GM19463 (cell line): ENCODE results near the gene RPS23.
"Not testable (repeated sequence)": the region's sequence is repeated elsewhere in the genome, so short reads cannot be mapped to it uniquely, and the experiment has no call there.

Source experiments
- ATAC-seq: cut with Tn5 transposase; IDR thresholded peaks from one replicate; pipeline ENCODE4 v1.9.1; 2021; ENCODE audit warnings: mild to moderate bottlenecking, moderate library complexity; ENCODE audit not compliant: unreplicated experiment

The RPS23 gene

DNA sequence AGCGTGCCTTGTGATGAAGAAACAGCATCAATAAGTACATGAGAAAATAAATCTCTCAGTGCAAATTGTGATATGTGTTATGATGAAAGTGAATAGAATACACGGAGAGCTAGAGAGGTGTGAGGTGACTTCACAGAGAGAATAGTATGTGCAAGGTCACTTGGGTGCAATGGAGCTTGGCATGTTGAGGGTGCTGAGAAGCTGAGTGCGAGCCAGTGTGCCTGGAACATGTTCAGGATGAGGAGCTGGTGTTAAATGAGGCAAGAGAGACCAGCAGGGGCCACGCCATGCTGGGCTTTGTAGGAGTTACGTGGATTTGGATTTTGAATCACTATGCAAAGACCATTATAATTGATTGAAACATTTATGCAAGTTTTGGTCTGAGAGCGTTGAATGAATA, 12.8 kb upstream of the RPS23 start:
- ATAC-seq: no peak

DNA sequence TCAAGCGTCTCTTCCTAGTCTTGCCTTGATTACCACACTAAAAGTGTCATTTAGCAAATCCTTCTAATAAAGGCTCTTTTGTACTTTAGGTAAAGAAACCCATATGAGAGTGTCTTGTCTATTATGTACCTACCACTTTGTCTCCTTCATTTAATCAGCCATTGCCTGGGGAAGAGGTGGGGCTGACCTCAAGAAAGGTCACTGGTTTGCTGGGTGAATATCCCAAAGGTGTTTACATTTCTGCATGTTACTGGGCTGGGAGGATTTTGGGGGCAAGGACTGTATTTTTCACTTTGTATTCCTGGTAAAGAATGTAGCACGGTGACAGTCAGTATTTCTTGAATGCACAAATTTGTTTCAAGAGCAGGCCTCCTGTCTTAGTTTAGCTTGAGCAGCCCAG, 11.9 kb upstream of the RPS23 start:
- no peak for ATAC-seq

DNA sequence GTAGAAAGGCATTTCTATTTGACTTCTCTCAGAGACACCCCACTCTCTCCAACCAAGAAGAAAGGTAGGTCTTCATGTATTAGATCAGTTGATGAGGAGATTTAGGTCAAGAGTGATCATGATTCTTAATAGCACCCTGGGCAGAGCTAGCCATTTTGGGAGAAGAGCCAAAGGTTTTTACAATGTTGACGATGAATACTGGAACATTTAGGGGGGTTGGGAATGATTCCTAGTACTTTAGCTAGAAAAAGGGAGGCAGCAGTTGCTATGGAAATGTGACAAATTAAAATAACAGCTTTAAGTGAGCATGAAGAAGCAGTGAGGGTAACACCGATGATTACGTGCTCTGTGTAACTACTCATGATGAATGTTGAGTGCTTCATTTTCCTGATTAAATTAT, 9.5 kb upstream of the RPS23 start:
- ATAC-seq: no peak

DNA sequence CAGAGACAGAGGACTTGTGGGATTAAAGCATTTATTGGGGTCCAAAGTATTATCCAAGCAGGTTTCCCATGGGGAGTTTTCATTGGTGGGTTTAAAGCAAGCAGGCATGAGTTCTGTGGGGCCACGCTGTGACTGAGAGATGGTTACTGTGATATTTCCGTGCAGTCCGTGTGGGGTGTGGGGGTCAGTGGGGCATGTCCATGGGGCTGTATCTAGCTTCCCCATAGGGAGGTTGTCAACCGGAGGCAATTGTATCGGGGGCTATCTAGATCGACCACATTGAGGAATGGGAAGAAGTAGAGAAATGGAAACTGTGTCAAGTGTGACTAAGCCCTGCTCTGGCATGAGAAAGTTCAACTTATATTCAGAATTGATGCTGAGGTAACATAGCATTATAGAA, 7.1 kb upstream of the RPS23 start:
- no peak for ATAC-seq

DNA sequence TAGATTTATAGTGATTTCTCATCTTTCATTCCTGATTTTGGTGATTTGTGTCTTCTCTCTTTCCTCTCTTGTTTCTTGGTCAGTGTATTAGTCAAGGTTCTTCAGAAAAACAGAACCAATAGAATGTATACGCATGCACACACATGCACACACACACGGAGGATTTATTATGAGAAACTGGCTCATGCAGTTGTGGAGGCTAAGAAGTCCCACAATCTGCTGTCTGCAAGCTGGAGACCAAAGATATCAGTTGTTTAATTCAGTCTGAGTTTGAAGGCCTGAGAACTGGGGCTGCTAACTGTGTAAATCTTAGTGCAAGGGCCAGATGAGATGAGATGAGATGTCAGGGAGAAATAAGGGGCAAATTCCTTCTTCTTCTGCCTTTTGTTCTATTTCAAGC, 5.7 kb upstream of the RPS23 start:
- no peak for ATAC-seq

DNA sequence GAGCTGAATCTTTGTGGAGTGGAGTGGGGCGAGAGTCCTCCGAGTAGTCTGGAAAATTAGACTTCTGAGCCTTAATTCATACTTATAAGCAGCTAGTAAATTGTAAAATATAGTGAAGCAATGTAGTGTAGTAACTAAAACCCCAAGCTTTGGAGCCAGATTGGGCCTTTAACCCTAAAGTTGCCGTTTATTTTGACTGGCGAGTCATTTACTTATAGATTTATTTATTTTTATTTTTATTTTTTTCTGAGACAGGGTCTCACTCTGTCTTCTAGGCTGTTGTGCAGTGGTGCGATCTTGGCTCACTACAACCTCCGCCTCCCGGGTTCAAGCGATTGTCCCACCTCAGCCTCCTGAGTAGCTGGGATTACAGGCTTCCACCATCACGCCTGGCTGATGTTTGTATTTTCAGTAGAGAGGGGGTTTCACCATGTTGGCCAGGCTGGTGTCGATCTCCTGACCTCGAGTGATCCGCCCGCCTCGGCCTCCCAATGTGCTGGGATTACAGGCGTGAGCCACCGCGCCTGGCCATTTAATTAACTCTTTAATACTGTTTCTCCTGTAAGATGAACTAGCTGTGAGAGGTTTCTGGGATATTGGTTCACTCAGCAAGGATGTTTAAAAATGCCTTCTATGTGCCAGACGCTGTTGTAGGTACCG, 687 bp upstream of the RPS23 start:
- no peak for ATAC-seq

DNA sequence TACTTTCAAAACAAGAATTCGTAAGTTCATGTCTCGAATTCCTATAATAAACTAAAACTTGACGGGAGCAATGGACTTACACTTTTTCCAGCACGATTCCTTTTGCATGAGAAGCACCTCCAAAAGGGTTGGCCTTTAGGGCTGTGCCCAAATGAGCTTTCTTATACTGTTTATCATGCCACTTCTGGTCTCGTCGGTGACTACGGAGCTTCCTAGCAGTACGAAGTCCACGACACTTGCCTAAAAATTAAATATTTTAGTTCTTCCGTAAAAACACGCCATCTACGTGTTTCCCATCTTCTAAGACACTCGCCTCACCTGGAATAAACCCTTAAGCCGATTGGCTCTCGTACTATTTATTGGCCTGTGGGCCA, 554 bp downstream of the RPS23 start:
- ATAC-seq: no peak

DNA sequence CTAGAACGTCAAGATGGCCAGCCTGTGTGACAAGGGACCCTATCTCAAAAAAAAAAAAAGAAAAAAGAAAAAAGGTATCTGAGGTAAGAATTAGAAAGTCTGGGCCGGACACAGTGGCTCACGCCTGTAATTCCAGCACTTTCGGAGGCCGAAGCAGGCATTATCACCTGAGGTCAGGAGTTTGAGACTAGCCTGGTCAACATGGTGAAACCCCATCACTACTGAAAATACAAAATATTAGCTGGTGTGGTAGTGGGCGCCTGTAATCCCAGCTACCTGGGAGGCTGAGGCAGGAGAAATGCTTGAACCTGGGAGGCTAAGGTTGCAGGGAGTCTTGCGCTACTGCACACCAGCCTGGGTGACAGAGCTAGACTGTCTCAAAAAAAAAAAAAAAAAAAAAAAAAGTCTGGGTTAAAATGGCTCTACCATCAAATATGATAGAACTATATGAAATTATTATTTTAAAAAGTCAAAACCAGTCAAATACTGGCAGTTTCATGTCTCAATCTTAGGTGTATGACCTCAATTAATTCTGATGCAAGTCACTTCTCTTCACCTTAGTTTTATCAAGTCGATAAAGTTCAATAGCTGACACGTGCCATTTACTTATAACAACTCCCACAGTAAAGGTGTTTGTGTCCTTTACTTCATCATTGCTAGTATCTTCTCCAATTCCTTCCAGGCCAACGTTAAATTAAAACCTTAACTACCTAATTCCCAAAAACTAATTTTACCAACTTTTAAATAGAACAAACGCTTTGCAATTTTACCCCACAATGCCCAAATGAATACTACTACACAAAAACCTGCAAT, 1.1 kb downstream of the RPS23 start:
- no peak for ATAC-seq

DNA sequence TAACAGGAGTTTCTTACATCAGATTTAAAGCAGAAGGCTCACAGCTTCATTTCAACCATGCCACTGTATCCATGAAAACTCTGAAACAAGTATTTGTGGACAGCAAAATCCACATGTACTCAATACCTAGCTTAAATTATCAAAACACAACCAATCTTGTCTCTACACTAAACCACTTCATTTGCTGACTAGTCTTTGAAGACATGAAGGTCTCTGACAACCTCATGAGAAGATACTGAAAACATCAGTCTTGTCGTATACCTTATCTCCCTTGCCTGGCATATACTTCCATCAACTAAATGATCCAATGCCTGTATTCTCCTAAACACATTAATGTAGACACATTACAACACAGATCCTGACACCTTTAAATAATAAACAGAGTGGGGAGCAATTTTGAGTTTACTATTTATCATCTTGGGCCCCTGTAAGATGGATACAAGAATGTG, 2.9 kb downstream of the RPS23 start:
- ATAC-seq: no peak

DNA sequence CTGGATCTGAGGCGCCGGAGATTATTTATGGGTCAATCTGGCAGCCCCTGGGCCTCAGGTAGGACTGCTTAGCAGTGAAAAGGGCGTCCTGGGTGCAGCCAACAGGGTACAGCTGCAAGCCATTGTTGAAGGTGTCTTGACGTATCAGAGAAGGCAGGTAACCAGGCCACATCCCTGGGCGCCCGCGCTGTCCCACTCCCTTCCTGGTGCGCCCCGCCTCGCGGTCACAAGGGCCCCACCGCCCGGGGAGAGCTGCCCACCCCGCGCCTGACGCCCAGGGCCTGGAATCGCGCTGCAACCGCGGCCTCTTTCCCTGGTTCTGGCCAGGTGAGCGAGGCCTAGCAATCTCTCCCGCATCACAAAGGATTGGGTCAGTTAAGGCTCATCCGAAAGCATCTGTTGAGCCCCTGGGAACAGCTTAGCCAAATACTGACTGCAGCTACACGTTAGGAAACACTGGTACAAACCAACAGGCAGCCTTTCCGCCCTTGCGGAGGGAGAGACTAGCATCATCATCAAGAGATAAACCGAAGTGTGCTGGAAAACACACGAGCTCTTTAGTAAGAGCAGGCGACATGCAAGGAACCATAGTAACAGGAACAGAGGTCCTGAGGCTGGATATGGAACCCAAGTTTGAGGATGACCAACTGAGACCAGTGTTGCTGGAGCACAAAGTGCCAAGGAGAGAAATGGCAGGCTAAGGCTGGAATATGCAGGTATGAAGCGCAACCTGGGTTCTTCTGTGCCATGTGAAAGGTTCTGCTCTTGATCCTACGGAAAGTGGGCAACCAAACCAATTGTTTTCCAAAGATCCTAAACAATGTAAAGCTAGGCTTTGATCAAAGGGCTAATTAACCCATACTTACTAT, 3.6 kb downstream of the RPS23 start:
- no peak for ATAC-seq

DNA sequence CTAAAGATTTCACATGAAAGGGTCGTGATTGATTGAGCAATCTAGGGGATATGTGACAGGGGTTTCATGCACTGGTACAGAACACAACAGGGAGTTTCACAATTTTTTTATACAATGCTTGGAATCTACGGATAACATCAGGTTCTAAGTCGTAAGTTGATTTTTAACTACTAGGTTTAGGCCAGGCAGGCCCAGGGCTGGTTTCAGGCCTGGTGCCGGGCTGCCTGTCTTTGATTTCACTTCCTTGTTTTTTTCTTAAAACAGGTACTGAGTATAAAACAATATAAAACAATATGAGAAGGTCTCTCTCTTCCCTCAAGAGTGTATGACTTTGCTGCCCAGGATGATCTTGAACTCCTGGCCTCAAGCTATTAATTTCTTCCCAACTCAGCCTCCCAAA, 4.7 kb downstream of the RPS23 start:
- not testable (repeated sequence) for ATAC-seq

DNA sequence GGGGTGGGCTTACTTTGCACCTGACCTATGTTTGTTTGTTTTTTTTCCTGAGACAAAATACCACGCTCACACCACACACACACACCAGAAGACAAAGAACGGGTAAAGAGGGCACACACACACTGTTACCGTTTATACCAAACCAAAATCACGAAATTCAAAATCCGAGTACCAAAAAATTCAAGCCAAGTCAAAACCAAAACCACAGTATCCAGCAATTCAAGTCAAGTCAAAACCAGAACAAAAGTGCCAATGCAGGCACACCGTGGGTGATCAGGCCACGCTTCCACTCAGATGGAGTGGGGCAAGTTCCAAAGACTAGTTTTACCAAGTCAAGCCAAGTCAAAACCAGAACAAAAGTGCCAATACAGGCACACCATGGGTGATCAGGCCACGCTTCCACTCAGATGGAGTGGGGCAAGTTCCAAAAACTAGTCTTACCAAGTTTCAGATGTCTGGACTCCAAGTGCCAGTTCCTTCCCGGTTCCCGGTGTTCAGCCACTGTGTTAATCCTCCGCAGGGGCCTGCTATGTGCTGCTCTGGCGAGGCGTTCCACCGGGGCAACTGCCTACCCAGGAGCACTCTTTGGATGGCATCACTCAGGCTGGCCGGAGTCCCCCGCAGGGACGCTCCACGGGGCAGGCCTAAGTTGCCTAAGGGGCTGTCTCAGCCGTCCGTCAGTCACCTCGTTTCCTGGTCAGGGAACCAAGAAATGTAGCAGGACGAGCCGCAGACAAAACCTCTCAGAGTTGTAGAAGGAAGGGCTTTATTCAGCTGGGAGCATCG, 5.4 kb downstream of the RPS23 start:
- not testable (repeated sequence) for ATAC-seq

DNA sequence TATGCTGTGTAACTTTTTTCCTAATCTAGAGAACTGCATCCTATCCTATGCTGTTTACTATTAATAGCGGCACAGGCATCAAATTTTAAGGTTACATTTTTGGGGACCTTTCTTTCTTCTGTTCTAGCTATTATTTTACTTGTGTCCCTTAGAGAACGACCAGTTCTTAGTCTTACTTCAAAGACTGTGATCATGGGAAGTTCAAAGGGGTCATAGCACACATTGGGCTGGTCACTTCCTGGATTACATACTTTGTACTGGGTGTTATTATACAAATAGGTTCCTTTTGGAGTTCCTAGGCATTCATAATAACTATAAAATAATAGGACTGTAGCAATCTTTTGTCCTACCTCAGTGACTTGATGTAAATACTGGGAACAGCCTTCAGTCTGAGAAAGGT, 8.8 kb downstream of the RPS23 start:
- ATAC-seq: not testable (repeated sequence)

DNA sequence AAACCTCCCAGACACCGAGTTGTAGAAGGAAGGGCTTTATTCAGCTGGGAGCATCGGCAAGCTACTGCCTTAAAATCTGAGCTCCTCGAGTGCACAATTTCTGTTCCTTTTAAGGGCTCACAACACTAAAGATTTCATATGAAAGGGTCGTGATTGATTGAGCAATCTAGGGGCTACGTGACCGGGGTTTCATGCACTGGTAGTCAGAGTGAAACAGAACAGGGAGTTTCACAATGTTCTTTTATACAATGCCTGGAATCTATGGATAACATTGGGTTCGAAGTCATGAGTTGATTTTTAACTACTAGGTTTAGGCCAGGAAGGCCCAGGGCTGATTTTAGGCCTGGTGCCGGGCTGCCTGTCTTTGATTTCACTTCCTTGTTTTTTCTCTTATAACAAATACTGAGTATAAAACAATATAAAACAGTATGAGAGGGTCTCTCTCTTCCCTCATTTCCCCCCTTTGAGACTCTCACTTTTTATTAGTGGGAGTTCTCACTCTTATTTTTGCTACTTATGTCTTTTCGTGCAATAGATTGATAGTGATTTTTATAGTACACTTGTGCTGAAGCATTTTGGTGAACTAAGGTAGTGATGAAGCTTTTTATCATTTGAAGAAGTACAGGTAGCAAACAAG, 10.7 kb downstream of the RPS23 start:
- not testable (repeated sequence) for ATAC-seq

DNA sequence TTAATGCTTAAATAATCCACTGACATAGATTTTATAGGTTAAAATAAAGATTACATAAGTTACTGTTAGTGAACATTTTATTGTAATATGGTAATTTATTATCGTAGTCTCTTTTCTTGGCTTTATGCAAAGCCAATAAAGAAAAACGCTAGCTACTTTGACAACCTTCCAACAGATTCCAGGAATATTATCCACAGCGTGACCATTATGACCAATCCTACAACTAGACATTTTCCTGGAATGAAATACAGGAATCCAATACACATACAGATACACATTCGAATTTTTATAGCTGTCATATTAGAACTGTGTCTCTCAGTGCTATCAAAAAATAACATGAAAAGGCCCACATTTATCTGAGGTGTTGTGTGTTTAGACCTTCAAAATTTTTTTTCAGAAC, 13.1 kb downstream of the RPS23 start:
- no peak for ATAC-seq

DNA sequence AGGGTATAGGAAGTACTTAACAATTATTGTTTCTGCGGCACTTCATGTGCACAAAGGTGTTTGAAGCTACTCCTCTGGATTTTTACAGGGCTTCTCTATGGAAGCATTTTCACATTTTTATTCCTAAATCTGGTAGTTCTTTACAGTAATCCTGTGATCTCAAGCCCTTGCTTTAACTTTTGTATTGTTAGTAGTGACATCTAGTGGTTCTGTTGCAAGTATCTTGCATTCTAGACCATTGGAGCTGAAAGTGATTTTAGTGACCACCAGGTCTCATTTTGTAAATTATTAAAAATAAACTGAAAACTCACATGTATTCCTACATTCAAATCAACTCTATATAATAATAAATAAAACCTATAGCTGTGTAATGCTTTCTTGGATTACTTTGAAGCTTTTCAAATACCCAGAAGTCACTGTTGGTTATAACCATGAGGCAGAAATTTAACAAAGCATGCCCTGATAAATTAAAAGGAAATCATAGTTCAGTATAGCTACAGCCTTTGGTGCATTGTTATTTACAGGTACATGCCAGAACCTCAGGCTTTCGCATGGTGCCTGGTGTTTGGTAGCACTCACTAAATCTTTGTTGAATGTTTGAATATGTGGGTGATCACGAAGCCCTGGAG, 18.9 kb downstream of the RPS23 start:
- ATAC-seq: no peak

DNA sequence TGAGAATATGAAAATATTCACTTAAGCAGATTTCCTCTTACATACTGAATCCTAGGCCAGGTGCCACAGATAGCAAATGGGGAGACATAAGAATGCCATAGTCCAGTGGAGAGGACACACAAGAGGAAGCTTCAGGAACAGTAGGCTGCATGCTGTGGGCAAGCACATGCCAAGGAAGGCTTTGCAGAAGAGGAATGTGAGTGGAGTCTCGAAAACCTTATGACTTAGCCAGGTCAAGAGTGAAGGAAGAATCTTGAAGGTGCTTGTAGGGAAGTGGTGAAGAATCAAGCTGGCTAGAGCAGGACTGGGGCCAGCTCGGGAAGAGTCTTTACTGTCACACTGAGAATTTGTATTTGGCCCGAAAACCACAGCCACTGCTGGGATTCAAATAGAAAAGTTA, 20.4 kb downstream of the RPS23 start:
- ATAC-seq: no peak

DNA sequence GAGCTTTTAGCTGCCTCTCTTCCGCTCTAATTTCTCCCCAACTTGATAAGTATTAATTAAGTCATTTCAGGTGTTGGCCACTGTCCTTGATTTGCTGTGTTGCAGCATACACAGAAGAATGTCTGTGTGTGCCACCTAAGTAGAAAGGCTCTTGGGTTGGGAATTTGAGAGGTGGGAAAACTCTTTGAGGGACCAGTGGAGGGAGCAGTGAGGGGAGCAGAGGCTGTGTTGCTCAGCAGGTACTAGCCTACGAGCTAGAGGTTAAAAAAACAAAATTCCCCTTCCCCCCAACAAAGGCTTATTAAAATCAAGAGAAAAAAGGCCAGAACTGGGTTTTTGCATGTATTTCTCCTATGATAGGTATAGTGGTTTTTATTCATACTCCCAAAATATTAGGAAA, 20.9 kb downstream of the RPS23 start:
- no peak for ATAC-seq

DNA sequence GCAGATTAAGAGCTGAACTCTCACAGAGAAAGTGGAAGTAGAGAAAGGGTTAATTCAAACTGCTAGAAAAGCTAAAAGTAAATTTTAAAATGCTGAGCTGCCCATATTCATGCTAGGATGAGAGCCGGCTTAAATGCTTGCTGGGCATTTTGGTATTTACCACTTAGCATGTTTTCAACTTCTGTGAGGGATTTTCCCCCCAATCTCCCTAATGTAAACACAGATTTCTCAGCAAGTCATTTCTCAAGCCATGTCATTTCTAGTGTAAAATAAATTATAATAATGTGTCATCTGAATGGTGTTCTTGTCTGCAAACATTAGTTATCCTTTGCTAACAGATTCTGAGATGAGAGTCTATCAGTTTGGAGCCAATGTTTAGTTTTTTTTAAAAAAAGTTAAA, 22.3 kb downstream of the RPS23 start:
- no peak for ATAC-seq

DNA sequence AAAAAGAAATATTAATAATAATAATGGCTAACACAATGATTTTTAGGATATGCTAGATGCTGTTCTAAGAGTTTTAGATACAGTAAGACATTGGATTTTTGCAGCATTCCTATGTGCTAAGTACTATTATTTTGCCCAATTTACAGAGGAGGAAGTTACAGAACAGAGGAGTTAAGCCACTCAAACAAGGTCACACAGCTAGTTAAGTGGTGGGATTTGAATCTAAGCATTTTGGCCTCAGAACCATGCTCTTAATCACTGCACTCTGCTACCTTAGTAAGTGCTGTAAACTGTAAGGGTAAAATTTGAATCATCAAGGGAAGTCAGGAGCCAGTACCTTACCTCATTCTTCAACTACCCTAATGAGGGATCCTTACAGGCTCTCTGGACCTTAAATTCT, 25.4 kb downstream of the RPS23 start:
- ATAC-seq: no peak
